IgD-negative memory B cell (primary cell): ENCODE measurements around the gene C9orf50. TPM values are rescaled to one million over a fixed set of nuclear protein-coding genes. Genes with fewer than 3 reads are reported as not detected.
A peak's percentile ranks its signal among the peaks of the same experiment; 100 is the strongest.

Experiments used
- H3K27ac Mint-ChIP-seq, 3 donors: one replicate each; pipeline ENCODE4 v1.8.0; 2020 to 2022; ENCODE audit warnings: mild to moderate bottlenecking in 3 of 3, mixed read lengths in 3 of 3, moderate library complexity in 1 of 3
- H3K27me3 Mint-ChIP-seq: one replicate; pipeline ENCODE4 v1.8.0; 2021; ENCODE audit warnings: mixed read lengths
- H3K36me3 Mint-ChIP-seq: one replicate; pipeline ENCODE4 v1.8.0; 2020; ENCODE audit warnings: mild to moderate bottlenecking, mixed read lengths
- H3K4me1 Mint-ChIP-seq, 3 donors: one replicate each; pipeline ENCODE4 v1.8.0; 2020 to 2022; ENCODE audit warnings: mixed read lengths in 3 of 3, mild to moderate bottlenecking in 1 of 3
- H3K4me3 Mint-ChIP-seq, 4 donors: one replicate each; pipeline ENCODE4 v1.8.0; 2020 to 2022; ENCODE audit warnings: mild to moderate bottlenecking in 4 of 4, mixed read lengths in 4 of 4, moderate library complexity in 3 of 4
- H3K9me3 Mint-ChIP-seq, 3 donors: one replicate each; pipeline ENCODE4 v1.8.0; 2020 to 2021; ENCODE audit warnings: mixed read lengths in 3 of 3, mild to moderate bottlenecking in 1 of 3
- polyA plus RNA-seq: library from polyadenylated mRNA; unstranded; fragments of 300-500 nt; fragmentation: Illumina TruSeq; gene quantifications from one replicate; pipeline ENCODE4 v1.2.3, GENCODE V29; 2021

C9orf50 gene
- polyA plus RNA-seq, 1 donor from 2014 or later, result not detected

- Mint-ChIP-seq H3K27ac (peak overlapping the region in 1 of 3 donors; percentile 35), H3K4me1 (no peaks in the 10 kb centered on the region), H3K9me3 (no peaks in the 10 kb centered on the region), H3K27me3 (no peaks in the 10 kb centered on the region), H3K4me3 (peak overlapping the region in 1 of 4 donors; percentile 39), H3K36me3 (no peaks in the 10 kb centered on the region)
These were observed 33.1 kb upstream of the C9orf50 start for GRCh38 chr9:129653823-129654553.

GRCh38 chr9:129650680-129651235 lies 29.9 kb upstream of the C9orf50 start:
- H3K36me3 Mint-ChIP-seq, result no peaks in the 10 kb centered on the region
- H3K27me3 Mint-ChIP-seq, result no peaks in the 10 kb centered on the region
- no peak overlapping the region for H3K27ac Mint-ChIP-seq
- H3K9me3 Mint-ChIP-seq, result peaks cover 0 to 4% (median 0%) of the 10 kb centered on the region in 3 donors
- H3K4me1 Mint-ChIP-seq, result peaks cover 0 to 2% (median 0%) of the 10 kb centered on the region in 3 donors
- H3K4me3 Mint-ChIP-seq, result no peak overlapping the region

- peaks cover 0 to 4% (median 0%) of the 10 kb centered on the region in 3 donors for H3K9me3 Mint-ChIP-seq
- H3K27ac Mint-ChIP-seq, result no peak overlapping the region
- no peaks in the 10 kb centered on the region for H3K27me3 Mint-ChIP-seq
- H3K4me1 Mint-ChIP-seq, result peaks cover 0 to 2% (median 0%) of the 10 kb centered on the region in 3 donors
- peak overlapping the region in 1 of 4 donors; percentile 11 for H3K4me3 Mint-ChIP-seq
- no peaks in the 10 kb centered on the region for H3K36me3 Mint-ChIP-seq
These were observed 29.1 kb upstream of the C9orf50 start for GRCh38 chr9:129649726-129650679.

GRCh38 chr9:129648764-129649115 lies 27.8 kb upstream of the C9orf50 start:
- no peak overlapping the region for H3K27ac Mint-ChIP-seq
- H3K4me1 Mint-ChIP-seq, result peaks cover 0 to 2% (median 0%) of the 10 kb centered on the region in 3 donors

GRCh38 chr9:129648092-129648763 lies 27.3 kb upstream of the C9orf50 start:
- Mint-ChIP-seq H3K36me3 (no peaks in the 10 kb centered on the region), H3K4me1 (peaks cover 0 to 2% (median 0%) of the 10 kb centered on the region in 3 donors), H3K27me3 (no peaks in the 10 kb centered on the region), H3K9me3 (peaks cover 0 to 4% (median 0%) of the 10 kb centered on the region in 3 donors), H3K27ac (peak overlapping the region in 1 of 3 donors; percentile 48), H3K4me3 (no peak overlapping the region)

More at GRCh38 chr9:129648764-129649115, 27.8 kb upstream of the C9orf50 start:
- no peak overlapping the region for H3K4me3 Mint-ChIP-seq
- H3K9me3 Mint-ChIP-seq, result peaks cover 0 to 4% (median 0%) of the 10 kb centered on the region in 3 donors
- H3K27me3 Mint-ChIP-seq, result no peaks in the 10 kb centered on the region
- no peaks in the 10 kb centered on the region for H3K36me3 Mint-ChIP-seq

GRCh38 chr9:129647635-129648034 lies 26.7 kb upstream of the C9orf50 start:
- Mint-ChIP-seq H3K27ac (peak overlapping the region in 1 of 3 donors; percentile 48), H3K4me1 (peaks cover 0 to 2% (median 0%) of the 10 kb centered on the region in 3 donors), H3K4me3 (no peak overlapping the region)

GRCh38 chr9:129646654-129647053 lies 25.8 kb upstream of the C9orf50 start:
- peaks cover 0 to 3% (median 2%) of the 10 kb centered on the region in 3 donors for H3K4me1 Mint-ChIP-seq
- no peaks in the 10 kb centered on the region for H3K27me3 Mint-ChIP-seq
- peaks cover 0 to 4% (median 0%) of the 10 kb centered on the region in 3 donors for H3K9me3 Mint-ChIP-seq
- H3K4me3 Mint-ChIP-seq, result no peak overlapping the region
- H3K36me3 Mint-ChIP-seq, result no peaks in the 10 kb centered on the region
- H3K27ac Mint-ChIP-seq, result no peak overlapping the region

More at GRCh38 chr9:129647635-129648034, 26.7 kb upstream of the C9orf50 start:
- no peaks in the 10 kb centered on the region for H3K27me3 Mint-ChIP-seq
- no peaks in the 10 kb centered on the region for H3K36me3 Mint-ChIP-seq
- H3K9me3 Mint-ChIP-seq, result peaks cover 0 to 4% (median 0%) of the 10 kb centered on the region in 3 donors

GRCh38 chr9:129646252-129646651 lies 25.4 kb upstream of the C9orf50 start:
- Mint-ChIP-seq H3K27ac (no peak overlapping the region), H3K27me3 (no peaks in the 10 kb centered on the region), H3K4me1 (peaks cover 2 to 4% (median 3%) of the 10 kb centered on the region in 3 donors), H3K36me3 (no peaks in the 10 kb centered on the region), H3K4me3 (no peak overlapping the region), H3K9me3 (peaks cover 0 to 4% (median 0%) of the 10 kb centered on the region in 3 donors)

GRCh38 chr9:129644902-129645301 lies 24.0 kb upstream of the C9orf50 start:
- peaks cover 4 to 10% (median 9%) of the 10 kb centered on the region in 3 donors for H3K4me1 Mint-ChIP-seq
- peaks cover 0 to 4% (median 0%) of the 10 kb centered on the region in 3 donors for H3K9me3 Mint-ChIP-seq
- no peaks in the 10 kb centered on the region for H3K36me3 Mint-ChIP-seq
- peak overlapping the region in 2 of 3 donors; percentile 55 to 80 for H3K27ac Mint-ChIP-seq
- no peaks in the 10 kb centered on the region for H3K27me3 Mint-ChIP-seq
- H3K4me3 Mint-ChIP-seq, result peak overlapping the region in 1 of 4 donors; percentile 61

GRCh38 chr9:129644365-129644764 lies 23.5 kb upstream of the C9orf50 start:
- Mint-ChIP-seq H3K4me3 (peak overlapping the region in 2 of 4 donors; percentile 16 to 61), H3K36me3 (no peaks in the 10 kb centered on the region), H3K9me3 (peaks cover 0 to 4% (median 0%) of the 10 kb centered on the region in 3 donors), H3K27ac (no peak overlapping the region), H3K4me1 (peaks cover 4 to 10% (median 9%) of the 10 kb centered on the region in 3 donors), H3K27me3 (no peaks in the 10 kb centered on the region)

- H3K36me3 Mint-ChIP-seq, result no peaks in the 10 kb centered on the region
- no peaks in the 10 kb centered on the region for H3K27me3 Mint-ChIP-seq
- peaks cover 0 to 4% (median 0%) of the 10 kb centered on the region in 3 donors for H3K9me3 Mint-ChIP-seq
- peaks cover 4 to 10% (median 9%) of the 10 kb centered on the region in 3 donors for H3K4me1 Mint-ChIP-seq
- no peak overlapping the region for H3K27ac Mint-ChIP-seq
- peak overlapping the region in 3 of 4 donors; percentile 62 to 65 (median 63) for H3K4me3 Mint-ChIP-seq
These were observed 22.8 kb upstream of the C9orf50 start for GRCh38 chr9:129643706-129644105.

GRCh38 chr9:129641750-129642585 lies 21.1 kb upstream of the C9orf50 start, which contains the start of gene ASB6:
ASB6 (minus strand) TSS chr9:129642151; CDS start chr9:129641999, 152 bp downstream.
- Mint-ChIP-seq H3K4me1 (peaks cover 8 to 12% (median 9%) of the 10 kb centered on the region in 3 donors), H3K27ac (peak within 1 kb of the TSS; percentile 75 to 96 (median 90)), H3K36me3 (no peaks in the 10 kb centered on the region), H3K9me3 (peaks cover 0 to 4% (median 0%) of the 10 kb centered on the region in 3 donors), H3K4me3 (peak within 1 kb of the TSS; percentile 81 to 92 (median 86)), H3K27me3 (no peaks in the 10 kb centered on the region)
